NT2/D1 (cell line): ENCODE measurements around the gene HCN2.

Experiments
- SUZ12 ChIP-seq: IDR thresholded peaks from 2 replicates; pipeline ENCODE4 v1.6.1; 2011; ENCODE audit not compliant: insufficient read length, insufficient read depth; ENCODE audit errors: extremely low read depth
- YY1 ChIP-seq: IDR thresholded peaks from 2 replicates; pipeline ENCODE4 v1.6.1; 2011; ENCODE audit not compliant: insufficient read length, insufficient read depth
- ZNF274 ChIP-seq: IDR thresholded peaks from 2 replicates; pipeline ENCODE4 v1.6.1; 2011; ENCODE audit warnings: mild to moderate bottlenecking, low read depth, low read length

DNA sequence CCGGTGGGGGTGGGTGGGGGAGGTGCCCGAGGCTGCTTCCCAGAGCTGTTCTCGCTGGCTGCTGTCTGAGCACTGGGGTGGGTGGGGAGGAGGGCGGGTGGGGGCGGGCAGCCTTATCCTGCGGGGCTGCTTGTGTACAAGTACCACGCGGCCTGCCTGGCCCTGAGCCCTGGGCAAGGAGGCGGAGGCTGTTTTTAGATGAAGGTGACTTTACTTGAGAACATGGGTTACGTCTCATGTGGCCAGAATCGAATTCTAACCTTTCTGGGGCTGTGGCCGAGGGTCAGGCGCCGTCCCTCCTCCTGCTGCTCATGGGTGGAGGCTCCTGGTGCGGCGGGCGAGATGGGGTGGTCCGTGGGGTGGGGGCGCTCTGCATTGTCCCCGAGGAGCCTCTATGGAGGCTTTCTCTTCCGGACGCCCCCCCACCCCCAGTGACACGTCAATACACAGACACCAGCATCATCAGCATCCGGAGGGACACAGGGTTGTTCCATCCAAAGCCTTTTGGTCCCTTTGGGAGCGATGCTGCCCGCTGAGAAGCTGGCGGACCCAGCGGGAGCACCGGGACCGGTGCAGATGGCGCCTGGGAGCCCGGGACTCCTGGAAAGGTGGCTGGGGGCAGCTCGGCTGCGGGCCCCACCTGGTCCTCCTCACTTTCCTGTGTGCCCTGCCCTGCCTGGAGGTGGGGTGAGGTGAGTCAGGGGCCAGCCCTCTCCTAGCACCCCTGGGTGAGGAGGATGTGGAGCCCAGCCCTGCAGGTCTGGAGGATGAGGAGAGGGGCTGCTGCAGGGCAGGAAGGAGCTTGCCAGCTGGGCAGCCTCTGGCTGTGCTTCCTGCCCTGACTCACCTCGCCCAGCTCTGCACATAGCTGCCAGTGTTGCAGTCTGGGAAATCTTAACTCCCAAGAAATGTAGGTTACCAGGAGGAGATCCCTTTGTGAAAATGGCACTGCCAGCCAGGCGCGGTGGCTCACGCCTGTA lies 13.9 kb upstream of the HCN2 start:
- TF ChIP-seq ZNF274 (no peak), YY1 (no peak), SUZ12 (no peak)
